ENCODE results near the gene MACROD2.

GRCh38 chr20:13947719-13948118 is 47.6 kb upstream of the MACROD2 start:
- TF ChIP-seq CTCF (IDR thresholded peaks at IDR 0.05) = no peak
- no peak for TF ChIP-seq POLR2A (IDR thresholded peaks at IDR 0.05)
